Kidney (tissue), 14 donors: ENCODE results near the gene LSM3. TPM values are rescaled to one million over a fixed set of nuclear protein-coding genes. Genes with fewer than 3 reads are reported as not detected.

ENCODE experiments used
- DNase-seq, 5 donors: peaks; one replicate each; pipeline ENCODE4 v3.0.0-alpha.2; 2013 to 2020
- FAIRE-seq: peaks from 2 replicates; lab custom pipeline; 2012; peaks lifted over from hg19 to GRCh38; lab: Jason Lieb, UNC
- H3K27ac ChIP-seq, 2 donors: one replicate each; pipeline ENCODE4 v1.7.0; 2013; ENCODE audit warnings: low read depth in 2 of 2, low read length in 2 of 2, inconsistent platforms in 1 of 2
- H3K27me3 ChIP-seq: one replicate; pipeline ENCODE4 v1.7.1; 2013; ENCODE audit warnings: low read length, inconsistent platforms; ENCODE audit not compliant: control insufficient read depth, insufficient read depth
- H3K36me3 ChIP-seq, 3 donors: one replicate each; pipeline versions ENCODE4 v1.7.0 to v1.7.1; 2013; ENCODE audit warnings: low read length in 3 of 3, control low read depth in 1 of 3, inconsistent platforms in 1 of 3; ENCODE audit not compliant: insufficient read depth in 3 of 3, control insufficient read depth in 2 of 3
- H3K4me1 ChIP-seq, 3 donors: one replicate each; pipeline versions ENCODE4 v1.7.0 to v1.7.1; 2013; ENCODE audit warnings: low read length in 3 of 3, inconsistent platforms in 1 of 3, low read depth in 1 of 3; ENCODE audit not compliant: control insufficient read depth in 2 of 3, insufficient read depth in 2 of 3
- H3K4me3 ChIP-seq, 3 donors: one replicate each; pipeline versions ENCODE4 v1.7.0 to v1.8.1; 2013; ENCODE audit warnings: low read length in 3 of 3, control low read depth in 1 of 3, inconsistent platforms in 1 of 3
- H3K9ac ChIP-seq, 3 donors: one replicate each; pipeline versions ENCODE4 v1.7.0 to v1.7.1; 2013; ENCODE audit warnings: low read length in 3 of 3, control low read depth in 1 of 3, inconsistent platforms in 1 of 3
- H3K9me3 ChIP-seq, 3 donors: one replicate each; pipeline versions ENCODE4 v1.7.0 to v1.7.1; 2013; ENCODE audit warnings: low read length in 3 of 3, control low read depth in 1 of 3, inconsistent platforms in 1 of 3; ENCODE audit not compliant: control insufficient read depth in 2 of 3, insufficient read depth in 1 of 3
- CTCF ChIP-seq: IDR thresholded peaks from 3 replicates; pipeline ENCODE4 v1.5.1; 2012; ENCODE audit warnings: mild to moderate bottlenecking, moderate library complexity, borderline replicate concordance; ENCODE audit not compliant: insufficient read depth; ENCODE audit errors: extremely low read depth
- intact Hi-C: fragments of 100-400 bp; cut with DNase I; formaldehyde crosslinking; loops from one replicate; pipeline ENCODE4 v1.11.1; 2022
- polyA plus RNA-seq: library from polyadenylated mRNA; stranded (reverse); fragments of 350-450 nt; fragmentation: Illumina TruSeq; extraction: RNeasy Lipid Tissue Mini Kit (QIAGEN cat#74804); gene quantifications from one replicate; pipeline ENCODE4 v1.2.3, GENCODE V29; 2014; ENCODE audit warnings: low read depth, low replicate concordance; ENCODE audit not compliant: insufficient read depth
- total RNA-seq: library from RNA; stranded (reverse); fragmentation: NEBNext Ultra II Directional; extraction: Animal tissue kit (Norgen Biotek cat#: 25700); gene quantifications from one replicate; pipeline ENCODE4 v1.2.1, GENCODE V29; 2021
- donor health status: control.
- donor health status: control.
- donor health status: control.
- donor health status: control.
- donor health status: control.
- donor health status: DM: yes; HTN: yes; CAD: no.
- donor health status: Normal renal cell carcinoma (clear cell type).

LSM3 gene
- total and polyA plus RNA-seq, 2 donors from 2014 or later: 11.9 to 30.2 TPM

GRCh38 chr3:14150078-14150477, 28.5 kb upstream of the LSM3 start:
- H3K27me3 ChIP-seq: no peaks in the 10 kb centered on the region
- intact Hi-C loops: no loop called here
- no peak overlapping the region for H3K4me3 ChIP-seq
- H3K4me1 ChIP-seq: peaks cover 0 to 9% (median 8%) of the 10 kb centered on the region in 3 donors
- H3K9me3 ChIP-seq: no peaks in the 10 kb centered on the region
- H3K36me3 ChIP-seq: peaks cover 7 to 61% (median 39%) of the 10 kb centered on the region in 3 donors
- no peak overlapping the region for H3K27ac ChIP-seq
- DNase-seq (no peak), FAIRE-seq (no peak)
- no peak for TF ChIP-seq CTCF
- no peak overlapping the region for H3K9ac ChIP-seq

GRCh38 chr3:14150491-14151230, 28.0 kb upstream of the LSM3 start:
- Histone ChIP-seq H3K36me3 (peaks cover 4 to 55% (median 39%) of the 10 kb centered on the region in 3 donors), H3K4me1 (peaks cover 0 to 7% (median 7%) of the 10 kb centered on the region in 3 donors), H3K9ac (no peak overlapping the region), H3K9me3 (no peaks in the 10 kb centered on the region), H3K27ac (no peak overlapping the region), H3K4me3 (no peak overlapping the region), H3K27me3 (no peaks in the 10 kb centered on the region)
- FAIRE-seq (no peak), DNase-seq (no peak)
- intact Hi-C loops: no loop called here
- TF ChIP-seq CTCF: no peak

- Histone ChIP-seq H3K4me1 (peaks cover 0 to 7% (median 7%) of the 10 kb centered on the region in 3 donors), H3K9me3 (no peaks in the 10 kb centered on the region), H3K27me3 (no peaks in the 10 kb centered on the region), H3K4me3 (no peak overlapping the region), H3K36me3 (peaks cover 4 to 53% (median 39%) of the 10 kb centered on the region in 3 donors), H3K27ac (no peak overlapping the region), H3K9ac (no peak overlapping the region)
- no peak for TF ChIP-seq CTCF
- DNase-seq: no peak
- intact Hi-C loops: no loop called here
- no peak for FAIRE-seq
Measured at GRCh38 chr3:14151471-14152083, 27.0 kb upstream of the LSM3 start.
